T-cell (primary cell): ENCODE measurements around the gene TMEM179. TPM values are rescaled to one million over a fixed set of nuclear protein-coding genes. Genes with fewer than 3 reads are reported as not detected.

ENCODE experiments used
- ATAC-seq, 4 experiments: fragments of 200-7000 bp in 3 of 4; fragments of 150-1000 bp in 1 of 4; cut with Tn5 transposase; replicated peaks in 1 of 4; 1 replicate in 3 of 4; 2 replicates in 1 of 4; pipeline ENCODE4 v1.10.0; 2021; ENCODE audit warnings: moderate library complexity in 3 of 4, mild to moderate bottlenecking in 2 of 4, moderate number of reproducible peaks in 1 of 4
- CTCF ChIA-PET, 2 donors: fragments of 300-600 bp; sonication (Branson Sonifier 250); formaldehyde crosslinking; loops; one replicate each; lab custom pipeline; 2022; ENCODE audit warnings: antibody characterized with exemption in 2 of 2; lab: Charles Lee
- POLR2A ChIA-PET, 2 donors: fragments of 300-600 bp; sonication (Branson Sonifier 250); formaldehyde crosslinking; loops; one replicate each; lab custom pipeline; 2022; ENCODE audit warnings: antibody characterized with exemption in 2 of 2; lab: Charles Lee
- DNase-seq, 35 experiments: peaks; one replicate each; pipeline versions ENCODE4 v3.0.0 to v3.0.0-alpha.2; 2013 to 2023
- H3K27ac ChIP-seq: one replicate; pipeline ENCODE4 v1.5.1; 2013; ENCODE audit warnings: low read length
- H3K27me3 ChIP-seq, 2 experiments: replicated peaks in 1 of 2; 1 replicate in 1 of 2; 2 replicates in 1 of 2; pipeline versions ENCODE4 v1.6.1 to v1.7.0; 2013; ENCODE audit warnings: low read length in 1 of 2, mixed read lengths in 1 of 2; ENCODE audit not compliant: control insufficient read depth in 2 of 2, insufficient read depth in 2 of 2; ENCODE audit errors: extremely low read depth in 1 of 2
- H3K36me3 ChIP-seq, 2 donors: 1 replicate in 1 of 2; 2 replicates in 1 of 2; pipeline versions ENCODE4 v1.6.1 to v1.7.0; 2013; ENCODE audit warnings: low read length in 1 of 2; ENCODE audit not compliant: control insufficient read depth in 2 of 2, insufficient read depth in 1 of 2; ENCODE audit errors: extremely low read depth in 1 of 2
- H3K4me1 ChIP-seq, 2 experiments: 1 replicate in 1 of 2; 2 replicates in 1 of 2; pipeline versions ENCODE4 v1.6.1 to v1.7.0; 2013; ENCODE audit warnings: low read length in 2 of 2, mixed read lengths in 1 of 2; ENCODE audit not compliant: insufficient read depth in 2 of 2, control insufficient read depth in 1 of 2; ENCODE audit errors: extremely low read depth in 1 of 2
- H3K4me3 ChIP-seq, 2 donors: 1 replicate in 1 of 2; 2 replicates in 1 of 2; pipeline versions ENCODE4 v1.5.1 to v1.7.0; 2013; ENCODE audit warnings: mild to moderate bottlenecking in 2 of 2, low read length in 1 of 2, moderate library complexity in 1 of 2; ENCODE audit not compliant: control insufficient read depth in 1 of 2; ENCODE audit errors: extremely low read depth in 1 of 2
- H3K9me3 ChIP-seq: 2 replicates; pipeline ENCODE4 v1.7.0; 2013
- H3K27ac Mint-ChIP-seq, 2 donors: one replicate each; pipeline ENCODE4 v1.8.0; 2020 to 2021; ENCODE audit warnings: mild to moderate bottlenecking in 2 of 2, mixed read lengths in 2 of 2
- H3K27me3 Mint-ChIP-seq, 2 donors: one replicate each; pipeline ENCODE4 v1.8.0; 2021 to 2022; ENCODE audit warnings: mixed read lengths in 2 of 2
- H3K36me3 Mint-ChIP-seq: one replicate; pipeline ENCODE4 v1.8.0; 2021; ENCODE audit warnings: mixed read lengths
- H3K4me1 Mint-ChIP-seq, 3 donors: one replicate each; pipeline ENCODE4 v1.8.0; 2020 to 2022; ENCODE audit warnings: mixed read lengths in 3 of 3, mild to moderate bottlenecking in 1 of 3
- H3K4me3 Mint-ChIP-seq, 3 donors: one replicate each; pipeline ENCODE4 v1.8.0; 2020 to 2022; ENCODE audit warnings: mild to moderate bottlenecking in 3 of 3, mixed read lengths in 3 of 3, moderate library complexity in 3 of 3
- H3K9me3 Mint-ChIP-seq, 3 donors: one replicate each; pipeline ENCODE4 v1.8.0; 2020 to 2022; ENCODE audit warnings: mixed read lengths in 3 of 3
- whole genome bisulfite sequencing: methylation state at CpG from one replicate; pipeline ENCODE4 v1.1.5; 2013; ENCODE audit warnings: missing lambda C conversion rate; ENCODE audit not compliant: insufficient coverage; 5-methylcytosine and 5-hydroxymethylcytosine counted together
- total RNA-seq, 35 experiments: library from RNA in 6 of 35; stranded (reverse) in 6 of 35; fragments of 120-200 nt in 1 of 35; gene quantifications; one replicate each; pipeline versions ENCODE4 v1.2.1 to v1.2.4 and lab custom pipeline; 2013 to 2026

TMEM179 gene
- total RNA-seq, 5 donors from 2014 or later (not counting 1 experiment from before 2014, with no cell fraction given), result not detected

DNA sequence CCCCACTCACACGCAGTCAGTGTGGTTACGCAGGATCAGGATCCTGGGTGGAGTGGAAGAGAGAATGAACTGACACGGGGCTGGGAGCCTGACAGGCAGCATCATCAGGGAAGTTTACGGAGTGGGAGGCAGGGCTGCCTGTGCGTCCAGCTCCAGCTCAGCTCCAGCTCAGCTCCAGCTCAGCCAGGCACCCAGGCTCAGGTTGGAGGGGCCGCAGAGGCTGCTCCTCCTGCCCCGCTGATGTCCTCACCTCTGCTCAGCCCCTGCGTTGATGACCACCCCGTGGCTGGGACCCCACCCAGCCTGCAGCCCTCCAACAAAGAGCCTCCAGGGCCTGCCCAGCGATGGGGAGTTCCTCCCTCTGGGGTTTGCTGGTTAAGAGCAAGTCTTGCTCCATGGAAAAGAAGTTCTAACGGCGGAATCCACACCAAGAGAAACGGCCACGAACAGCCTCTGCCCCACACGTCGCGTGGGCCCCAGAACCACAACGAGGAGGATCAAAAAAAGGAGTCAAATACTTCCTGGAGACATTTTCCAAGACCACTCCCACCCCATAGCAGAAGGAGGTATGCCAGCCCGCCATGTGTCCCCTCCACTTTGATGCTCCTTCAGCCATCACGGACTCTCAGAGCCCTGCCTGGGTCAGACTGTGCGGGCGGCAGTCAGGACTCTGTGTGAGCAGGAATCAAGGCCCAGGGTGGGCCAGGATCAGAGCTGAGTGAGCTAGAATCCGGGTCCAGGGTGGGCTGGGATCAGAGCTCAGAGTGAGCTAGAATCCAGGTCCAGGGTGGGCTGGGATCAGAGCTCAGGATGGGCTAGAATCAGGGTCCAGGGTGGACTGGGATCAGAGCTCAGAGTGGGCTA, 42.7 kb downstream of the TMEM179 start:
- 76% methylated on average over 21 of the region's 23 CpGs for WGBS

DNA sequence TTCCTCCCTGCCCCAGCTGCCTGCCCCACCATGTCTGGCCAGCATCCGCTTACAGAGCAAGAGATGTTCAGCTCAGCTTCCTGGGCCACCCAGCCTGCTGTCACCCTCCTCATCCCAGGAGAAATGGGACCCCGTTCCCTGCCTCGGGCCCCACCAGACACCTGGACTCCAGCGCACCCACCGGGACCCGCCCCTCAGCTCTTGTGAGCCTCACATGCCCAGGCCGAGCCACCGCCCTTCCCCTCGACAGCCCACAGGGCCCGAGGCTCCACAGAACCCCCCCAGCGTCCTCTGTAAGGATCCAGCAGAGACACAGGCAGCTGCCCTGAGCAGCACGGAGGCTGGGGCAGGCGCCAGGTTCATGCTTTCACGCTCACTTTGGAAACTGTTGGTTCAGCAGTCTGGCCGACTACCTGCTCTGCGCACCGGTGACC, 43.4 kb downstream of the TMEM179 start:
- no peaks in the 10 kb centered on the region for H3K36me3 Mint-ChIP-seq
- H3K27ac Mint-ChIP-seq, result no peak overlapping the region
- no peak overlapping the region for H3K27ac ChIP-seq
- 71% methylated on average over 16 of the region's 17 CpGs for WGBS
- peaks cover 0 to 9% of the 10 kb centered on the region in 2 experiments for H3K4me1 ChIP-seq
- H3K4me3 ChIP-seq, result no peak overlapping the region
- H3K27me3 ChIP-seq, result peaks cover 0 to 65% of the 10 kb centered on the region in 2 experiments
- no peaks in the 10 kb centered on the region for H3K36me3 ChIP-seq
- CTCF ChIA-PET, result interaction anchor here in 1 of 2 donors (1.6 kb wide), 1 partner anchor 484 kb away, joined by 3 read pairs; no protein-coding TSS in a partner anchor
- ATAC-seq (no peak), DNase-seq (no peak)
- H3K4me1 Mint-ChIP-seq, result peaks cover 0 to 2% (median 2%) of the 10 kb centered on the region in 3 donors
- no peaks in the 10 kb centered on the region for H3K9me3 ChIP-seq
- H3K27me3 Mint-ChIP-seq, result peaks cover 7 to 23% of the 10 kb centered on the region in 2 donors
- POLR2A ChIA-PET, result no interaction called here
- H3K9me3 Mint-ChIP-seq, result no peaks in the 10 kb centered on the region
- H3K4me3 Mint-ChIP-seq, result no peak overlapping the region

More for the DNA sequence above, 42.7 kb downstream of the TMEM179 start:
- no peaks in the 10 kb centered on the region for H3K9me3 Mint-ChIP-seq
- no peak overlapping the region for H3K27ac Mint-ChIP-seq
- H3K36me3 Mint-ChIP-seq, result no peaks in the 10 kb centered on the region
- H3K27me3 ChIP-seq, result peaks cover 0 to 67% of the 10 kb centered on the region in 2 experiments
- DNase-seq, result no peak
- CTCF ChIA-PET, result interaction anchor here in 1 of 2 donors (1.6 kb wide), 1 partner anchor 484 kb away, joined by 3 read pairs; no protein-coding TSS in a partner anchor
- no peak overlapping the region for H3K4me3 ChIP-seq
- H3K27me3 Mint-ChIP-seq, result peaks cover 11 to 30% of the 10 kb centered on the region in 2 donors
- peaks cover 0 to 2% (median 2%) of the 10 kb centered on the region in 3 donors for H3K4me1 Mint-ChIP-seq
- no peak for ATAC-seq
- POLR2A ChIA-PET, result no interaction called here
- H3K36me3 ChIP-seq, result no peaks in the 10 kb centered on the region
- peaks cover 0 to 9% of the 10 kb centered on the region in 2 experiments for H3K4me1 ChIP-seq
- H3K27ac ChIP-seq, result no peak overlapping the region
- no peaks in the 10 kb centered on the region for H3K9me3 ChIP-seq
- H3K4me3 Mint-ChIP-seq, result no peak overlapping the region

DNA sequence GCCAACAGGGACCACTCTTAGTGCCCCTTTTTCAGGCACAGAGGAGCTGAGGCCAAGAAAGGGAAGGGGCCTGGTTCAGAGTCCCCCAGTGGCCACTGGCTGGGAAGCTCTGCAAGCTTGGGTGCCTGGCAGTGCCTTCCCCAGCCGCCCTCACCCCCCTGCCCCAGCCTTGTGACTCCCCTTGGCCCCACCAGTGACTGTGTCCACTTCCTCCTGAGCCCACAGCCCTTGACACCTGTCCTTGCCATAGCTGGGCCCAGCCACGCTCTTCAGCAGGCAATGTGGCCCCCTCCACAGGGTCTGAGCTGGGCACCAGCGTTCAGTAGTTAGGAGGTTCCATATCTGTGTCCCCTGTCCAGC, 44.0 kb downstream of the TMEM179 start:
- Mint-ChIP-seq H3K4me3 (no peak overlapping the region), H3K36me3 (no peaks in the 10 kb centered on the region), H3K4me1 (peaks cover 0 to 2% (median 2%) of the 10 kb centered on the region in 3 donors), H3K9me3 (no peaks in the 10 kb centered on the region), H3K27ac (no peak overlapping the region), H3K27me3 (peaks cover 5 to 18% of the 10 kb centered on the region in 2 donors)
- Histone ChIP-seq H3K9me3 (no peaks in the 10 kb centered on the region), H3K4me3 (no peak overlapping the region), H3K27me3 (peaks cover 0 to 59% of the 10 kb centered on the region in 2 experiments), H3K27ac (no peak overlapping the region), H3K36me3 (no peaks in the 10 kb centered on the region), H3K4me1 (peaks cover 0 to 9% of the 10 kb centered on the region in 2 experiments)
- ATAC-seq (no peak), DNase-seq (no peak)
- POLR2A ChIA-PET, result no interaction called here
- 62% methylated on average over 2 of the region's 3 CpGs for WGBS
- CTCF ChIA-PET, result no interaction called here

DNA sequence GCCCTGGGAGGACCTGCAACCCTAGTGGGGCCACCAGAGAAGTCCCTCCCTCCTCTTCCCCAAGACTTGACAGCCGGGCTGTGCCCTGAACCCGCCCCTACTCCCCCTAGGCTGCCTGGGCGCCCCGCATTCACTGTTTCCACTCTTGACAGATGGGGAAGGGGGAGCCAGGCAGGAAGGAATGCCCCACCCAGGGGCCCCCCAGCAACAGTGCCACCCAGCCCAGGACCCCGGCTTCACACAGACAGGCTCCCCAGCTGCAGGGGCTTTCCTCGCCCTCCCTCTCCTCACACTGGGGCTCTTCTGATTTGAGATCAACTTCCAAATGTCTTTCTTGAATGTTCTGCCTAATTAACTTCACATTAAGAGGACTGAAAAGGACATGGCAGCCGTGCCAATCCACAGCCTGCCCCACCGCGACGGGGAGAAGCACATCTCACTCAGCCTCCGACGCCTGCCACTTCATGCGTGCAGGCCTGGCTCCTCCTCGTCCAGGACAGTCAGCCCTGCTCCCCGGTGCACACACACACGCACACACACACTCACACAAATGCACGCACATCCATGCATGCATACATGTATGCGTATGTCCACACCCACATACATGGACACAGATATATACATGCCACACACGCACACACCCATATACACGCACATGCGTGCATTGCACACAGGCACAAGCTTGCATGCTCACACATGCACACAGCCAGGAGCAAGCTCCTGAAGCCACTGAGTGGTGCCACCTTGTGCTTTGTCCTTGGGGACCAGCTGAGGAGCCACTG, 44.6 kb downstream of the TMEM179 start:
- DNase-seq (no peak), ATAC-seq (no peak)
- Mint-ChIP-seq H3K36me3 (no peaks in the 10 kb centered on the region), H3K27ac (no peak overlapping the region), H3K4me3 (no peak overlapping the region), H3K27me3 (peaks cover 8 to 14% of the 10 kb centered on the region in 2 donors), H3K4me1 (peaks cover 0 to 2% (median 2%) of the 10 kb centered on the region in 3 donors), H3K9me3 (no peaks in the 10 kb centered on the region)
- peaks cover 0 to 53% of the 10 kb centered on the region in 2 experiments for H3K27me3 ChIP-seq
- no peak overlapping the region for H3K4me3 ChIP-seq
- no peaks in the 10 kb centered on the region for H3K9me3 ChIP-seq
- WGBS, result 80% methylated on average over 15 of the region's 21 CpGs
- no peak overlapping the region for H3K27ac ChIP-seq
- H3K4me1 ChIP-seq, result peaks cover 0 to 9% of the 10 kb centered on the region in 2 experiments
- H3K36me3 ChIP-seq, result no peaks in the 10 kb centered on the region
- ChIA-PET POLR2A (no interaction called here), CTCF (no interaction called here)

DNA sequence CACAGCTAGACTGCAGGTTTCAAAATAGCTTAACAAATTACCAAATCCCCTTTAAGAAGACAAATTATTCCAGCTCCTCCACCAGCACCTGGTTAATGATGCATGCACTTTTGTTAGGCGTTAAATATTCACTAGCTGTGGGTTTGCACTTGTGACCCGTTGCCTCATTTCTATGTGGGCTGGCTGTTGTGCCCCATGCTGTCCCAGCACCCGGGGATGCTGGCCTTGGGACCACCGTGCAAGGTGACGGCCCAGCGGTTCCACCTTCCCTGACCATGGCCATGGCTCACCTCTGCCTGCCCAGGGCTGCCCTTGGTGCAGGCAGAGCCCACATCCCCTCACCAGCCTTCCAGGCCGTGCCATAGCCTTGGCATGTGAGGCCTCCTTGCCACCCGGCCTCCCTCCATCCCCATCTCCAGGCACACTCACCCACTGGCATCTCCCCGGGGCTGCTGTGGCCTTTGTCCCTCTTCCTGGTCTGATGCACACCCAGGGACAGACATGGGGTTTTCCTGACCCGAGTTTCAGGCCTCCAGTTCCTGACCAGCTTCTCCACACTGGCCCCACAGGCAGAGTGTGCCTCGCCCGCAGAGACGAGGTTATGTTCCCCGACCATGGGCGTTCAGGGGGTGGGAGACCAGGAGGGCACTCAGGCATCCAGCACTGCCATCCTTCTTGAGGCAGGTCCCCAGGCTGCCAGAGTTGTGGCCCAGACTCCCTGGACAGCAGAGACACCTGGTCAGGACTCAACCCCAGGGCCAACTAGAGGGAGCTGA, 45.4 kb downstream of the TMEM179 start:
- CTCF ChIA-PET, result no interaction called here
- Mint-ChIP-seq H3K27ac (no peak overlapping the region), H3K36me3 (no peaks in the 10 kb centered on the region), H3K27me3 (peaks cover 8 to 9% of the 10 kb centered on the region in 2 donors), H3K9me3 (no peaks in the 10 kb centered on the region), H3K4me3 (no peak overlapping the region), H3K4me1 (peaks cover 0 to 2% (median 2%) of the 10 kb centered on the region in 3 donors)
- Histone ChIP-seq H3K9me3 (no peaks in the 10 kb centered on the region), H3K36me3 (no peaks in the 10 kb centered on the region), H3K27ac (no peak overlapping the region), H3K27me3 (peaks cover 0 to 52% of the 10 kb centered on the region in 2 experiments), H3K4me1 (peaks cover 0 to 7% of the 10 kb centered on the region in 2 experiments), H3K4me3 (no peak overlapping the region)
- POLR2A ChIA-PET, result no interaction called here
- 77% methylated on average over 15 of the region's 15 CpGs for WGBS
- ATAC-seq (no peak), DNase-seq (no peak)
